ENCODE data around the gene GCGR.

DNA sequence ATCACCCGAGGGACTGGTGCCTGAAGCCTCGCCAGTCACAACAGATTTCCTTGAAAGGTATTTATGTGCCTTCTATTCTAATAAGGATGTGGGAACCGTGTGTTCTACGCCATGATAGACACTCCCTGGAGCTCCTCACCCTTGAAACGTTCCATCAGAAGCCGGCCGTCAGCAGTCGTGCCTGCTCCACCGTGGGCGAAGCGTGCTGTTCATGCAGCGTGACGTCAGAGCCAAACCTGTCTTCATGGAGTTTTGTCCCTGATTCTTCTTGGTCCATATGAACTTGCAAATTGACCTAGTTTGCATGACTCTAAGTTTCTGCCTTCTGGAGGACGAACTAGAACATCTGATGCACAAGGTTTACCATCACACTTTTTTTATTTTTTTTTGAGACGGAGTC, 35.4 kb downstream of the GCGR start:
- TF ChIP-seq, protein P1, sequence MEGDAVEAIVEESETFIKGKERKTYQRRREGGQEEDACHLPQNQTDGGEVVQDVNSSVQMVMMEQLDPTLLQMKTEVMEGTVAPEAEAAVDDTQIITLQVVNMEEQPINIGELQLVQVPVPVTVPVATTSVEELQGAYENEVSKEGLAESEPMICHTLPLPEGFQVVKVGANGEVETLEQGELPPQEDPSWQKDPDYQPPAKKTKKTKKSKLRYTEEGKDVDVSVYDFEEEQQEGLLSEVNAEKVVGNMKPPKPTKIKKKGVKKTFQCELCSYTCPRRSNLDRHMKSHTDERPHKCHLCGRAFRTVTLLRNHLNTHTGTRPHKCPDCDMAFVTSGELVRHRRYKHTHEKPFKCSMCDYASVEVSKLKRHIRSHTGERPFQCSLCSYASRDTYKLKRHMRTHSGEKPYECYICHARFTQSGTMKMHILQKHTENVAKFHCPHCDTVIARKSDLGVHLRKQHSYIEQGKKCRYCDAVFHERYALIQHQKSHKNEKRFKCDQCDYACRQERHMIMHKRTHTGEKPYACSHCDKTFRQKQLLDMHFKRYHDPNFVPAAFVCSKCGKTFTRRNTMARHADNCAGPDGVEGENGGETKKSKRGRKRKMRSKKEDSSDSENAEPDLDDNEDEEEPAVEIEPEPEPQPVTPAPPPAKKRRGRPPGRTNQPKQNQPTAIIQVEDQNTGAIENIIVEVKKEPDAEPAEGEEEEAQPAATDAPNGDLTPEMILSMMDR (IDR thresholded peaks at IDR 0.05): no peak
- TF ChIP-seq POLR2A (IDR thresholded peaks at IDR 0.05): no peak
